ENCODE results near the gene ST8SIA4. TPM values are rescaled to one million over a fixed set of nuclear protein-coding genes. Genes with fewer than 3 reads are reported as not detected.

Gene ST8SIA4
- total and polyA plus RNA-seq, 11 donors: 0.87 to 17.7 (median 4.3) TPM

DNA sequence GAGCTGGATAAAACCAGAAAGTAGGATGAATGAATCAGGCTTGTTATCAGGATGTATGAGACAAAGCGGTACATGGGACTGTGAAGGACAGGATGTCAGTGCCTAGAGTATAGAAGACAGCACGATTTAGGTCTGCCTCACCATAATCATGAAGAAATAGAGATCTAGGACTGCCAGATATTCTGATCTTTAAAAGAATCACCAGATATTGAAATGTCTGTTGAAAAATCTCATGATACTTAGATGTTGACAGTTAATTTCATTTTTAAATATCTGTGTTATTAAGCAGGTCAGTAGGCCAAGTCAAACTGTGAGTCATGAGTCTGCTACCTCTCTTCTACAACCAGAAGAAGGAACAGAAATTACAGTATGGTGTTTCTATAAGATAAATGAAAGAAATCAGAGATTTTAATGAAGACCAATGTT is 65.0 kb downstream of the ST8SIA4 start:
- Histone ChIP-seq H3K4me1 (peaks cover 0 to 55% (median 1%) of the 10 kb centered on the region in 12 donors), H3K9me3 (no peaks in the 10 kb centered on the region), H3K27me3 (no peaks in the 10 kb centered on the region), H3K36me3 (no peaks in the 10 kb centered on the region), H3K27ac (no peak overlapping the region), H3K4me3 (no peak overlapping the region)
- TF ChIP-seq POLR2A (IDR thresholded peaks at IDR 0.05): no peak
- TF ChIP-seq, protein P1, sequence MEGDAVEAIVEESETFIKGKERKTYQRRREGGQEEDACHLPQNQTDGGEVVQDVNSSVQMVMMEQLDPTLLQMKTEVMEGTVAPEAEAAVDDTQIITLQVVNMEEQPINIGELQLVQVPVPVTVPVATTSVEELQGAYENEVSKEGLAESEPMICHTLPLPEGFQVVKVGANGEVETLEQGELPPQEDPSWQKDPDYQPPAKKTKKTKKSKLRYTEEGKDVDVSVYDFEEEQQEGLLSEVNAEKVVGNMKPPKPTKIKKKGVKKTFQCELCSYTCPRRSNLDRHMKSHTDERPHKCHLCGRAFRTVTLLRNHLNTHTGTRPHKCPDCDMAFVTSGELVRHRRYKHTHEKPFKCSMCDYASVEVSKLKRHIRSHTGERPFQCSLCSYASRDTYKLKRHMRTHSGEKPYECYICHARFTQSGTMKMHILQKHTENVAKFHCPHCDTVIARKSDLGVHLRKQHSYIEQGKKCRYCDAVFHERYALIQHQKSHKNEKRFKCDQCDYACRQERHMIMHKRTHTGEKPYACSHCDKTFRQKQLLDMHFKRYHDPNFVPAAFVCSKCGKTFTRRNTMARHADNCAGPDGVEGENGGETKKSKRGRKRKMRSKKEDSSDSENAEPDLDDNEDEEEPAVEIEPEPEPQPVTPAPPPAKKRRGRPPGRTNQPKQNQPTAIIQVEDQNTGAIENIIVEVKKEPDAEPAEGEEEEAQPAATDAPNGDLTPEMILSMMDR (IDR thresholded peaks at IDR 0.05): no peak
- intact Hi-C loops (cut with DNase I): no loop called here
- DNase-seq (no peak), ATAC-seq (peak in 1 of 4 donors; percentile 49)
- 58 to 83% (median 67%) methylated on average over 2 of the region's 2 CpGs for WGBS, 4 donors

DNA sequence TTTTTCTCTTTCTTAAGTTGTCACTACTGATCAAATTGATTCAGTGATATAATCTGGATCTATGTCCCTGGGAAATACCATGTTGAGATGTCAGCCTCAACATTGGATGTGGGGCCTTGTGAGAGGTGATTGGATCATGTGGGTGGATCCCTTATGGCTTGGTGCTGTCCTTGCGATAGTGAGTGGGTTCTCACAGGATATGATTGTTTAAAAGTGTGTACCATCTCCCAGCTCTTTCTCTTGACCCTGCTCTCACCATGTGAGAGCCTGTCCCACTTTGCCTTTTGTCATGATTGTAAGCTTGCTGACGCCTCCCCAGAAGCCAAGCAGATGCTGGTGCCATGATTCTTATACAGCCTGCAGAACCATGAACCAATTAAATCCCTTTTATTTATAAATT is 68.6 kb downstream of the ST8SIA4 start:
- no peak overlapping the region for H3K4me3 ChIP-seq
- intact Hi-C loops (cut with DNase I): no loop called here
- no peak for DNase-seq

DNA sequence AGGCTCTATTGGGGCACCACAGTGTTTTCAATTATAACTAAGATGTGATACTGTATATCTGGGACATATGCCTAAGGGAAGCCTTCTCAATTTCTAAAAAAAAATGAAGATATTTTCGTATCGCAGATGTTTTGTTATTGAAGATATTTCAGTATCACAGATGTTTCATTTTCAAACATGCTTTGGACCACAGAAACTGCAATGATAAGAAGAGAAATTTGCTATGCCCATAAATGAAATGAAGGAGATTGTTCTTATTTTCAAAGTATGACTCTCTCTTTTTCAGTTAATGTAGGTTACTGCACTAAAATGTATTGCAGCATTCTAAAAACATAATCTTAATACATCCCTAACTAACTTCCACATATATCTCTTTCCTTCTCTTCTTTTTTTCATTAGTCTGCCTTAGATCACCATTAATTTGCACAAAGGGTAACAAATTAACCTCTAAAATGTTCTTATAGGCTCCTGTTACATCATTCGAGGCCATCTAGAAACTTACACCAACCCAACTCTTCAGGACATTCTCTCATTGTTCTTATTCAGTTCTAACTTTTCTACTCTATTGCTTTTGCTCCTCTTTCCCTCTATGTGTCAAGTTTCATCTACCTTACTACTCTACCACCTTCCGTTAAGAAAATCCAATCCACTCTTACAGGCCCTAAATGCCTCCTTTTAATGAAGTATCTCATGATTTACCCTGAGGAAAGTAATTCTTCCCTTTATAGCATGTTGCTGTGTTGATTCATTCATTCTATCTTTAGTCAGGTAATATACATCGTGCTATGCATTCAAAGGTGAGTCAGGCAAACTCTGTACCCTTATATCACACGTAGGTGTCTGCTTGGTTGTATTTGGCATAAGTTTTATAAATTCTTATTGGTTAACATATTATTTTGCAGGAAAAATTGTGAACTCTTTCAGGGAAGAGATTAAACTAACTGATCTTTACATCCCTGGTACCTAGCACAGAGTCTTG is 70.5 kb downstream of the ST8SIA4 start:
- H3K36me3 ChIP-seq: no peaks in the 10 kb centered on the region
- TF ChIP-seq POLR2A (IDR thresholded peaks at IDR 0.05): no peak
- TF ChIP-seq, protein P1 (IDR thresholded peaks at IDR 0.05): no peak
- no peak for DNase-seq
- H3K9me3 ChIP-seq: no peaks in the 10 kb centered on the region
- H3K27me3 ChIP-seq: no peaks in the 10 kb centered on the region
- intact Hi-C loops (cut with DNase I): no loop called here
- no peak overlapping the region for H3K27ac ChIP-seq
- no peak overlapping the region for H3K4me3 ChIP-seq
- no peak for ATAC-seq
- H3K4me1 ChIP-seq: peaks cover 0 to 17% (median 10%) of the 10 kb centered on the region in 12 donors
- WGBS, 4 donors: 90 to 95% (median 91%) methylated on average over 6 of the region's 6 CpGs

More for the DNA sequence above, 68.6 kb downstream of the ST8SIA4 start:
- no peak for ATAC-seq
- H3K27me3 ChIP-seq: no peaks in the 10 kb centered on the region
- no peak for TF ChIP-seq POLR2A (IDR thresholded peaks at IDR 0.05)
- TF ChIP-seq, protein P1 (IDR thresholded peaks at IDR 0.05): no peak
- 87 to 100% (median 92%) methylated on average over 2 of the region's 2 CpGs for WGBS, 4 donors
- no peaks in the 10 kb centered on the region for H3K36me3 ChIP-seq
- H3K4me1 ChIP-seq: peaks cover 0 to 19% (median 0%) of the 10 kb centered on the region in 12 donors
- H3K9me3 ChIP-seq: no peaks in the 10 kb centered on the region
- H3K27ac ChIP-seq: no peak overlapping the region

DNA sequence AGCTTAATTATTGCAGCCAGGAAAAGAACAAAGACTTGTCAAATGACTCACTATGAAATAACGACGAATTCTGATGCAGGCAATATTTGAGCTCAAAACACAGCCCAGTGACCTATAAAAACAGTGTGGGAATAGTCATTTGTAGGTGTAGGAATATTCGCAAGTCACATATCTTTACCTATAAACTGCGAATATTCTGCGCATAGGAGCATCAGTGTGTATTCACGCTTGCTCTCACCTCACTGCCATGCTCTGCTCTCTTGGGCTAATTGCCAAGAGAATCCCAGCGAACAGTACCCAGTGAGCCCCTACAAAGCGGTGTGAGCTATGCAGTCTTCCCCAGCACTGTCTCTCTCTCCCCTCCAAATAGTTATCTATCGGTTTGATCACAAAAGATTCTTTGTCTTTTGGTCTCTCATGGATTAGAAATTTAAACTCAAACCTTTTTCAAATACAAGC is 74.2 kb downstream of the ST8SIA4 start:
- Histone ChIP-seq H3K27me3 (no peaks in the 10 kb centered on the region), H3K4me3 (no peak overlapping the region), H3K9me3 (no peaks in the 10 kb centered on the region), H3K36me3 (no peaks in the 10 kb centered on the region), H3K4me1 (peaks cover 0 to 51% (median 13%) of the 10 kb centered on the region in 12 donors), H3K27ac (peak overlapping the region in 6 of 12 donors; percentile 23 to 90 (median 48))
- no peak for TF ChIP-seq POLR2A (IDR thresholded peaks at IDR 0.05)
- TF ChIP-seq, protein P1 (IDR thresholded peaks at IDR 0.05): no peak
- DNase-seq: no peak
- no peak for ATAC-seq
- intact Hi-C loops (cut with DNase I): loop anchor here in 1 of 10 donors (5.0 kb wide), 1 partner anchor 73 kb away; the partner anchor contains the start of gene ST8SIA4
- 84 to 87% (median 86%) methylated on average over 9 of the region's 9 CpGs for WGBS, 4 donors

Data from heart left ventricle (tissue), 16 donors.